SK-N-SH (cell line): ENCODE measurements around the gene BNIPL.

Experiments used
- ELF1 ChIP-seq: IDR thresholded peaks from 2 replicates; pipeline ENCODE4 v1.4.0; 2012
- EZH2phosphoT487 ChIP-seq: fragments of 200-600 bp; sonication (generic); IDR thresholded peaks from 2 replicates; pipeline ENCODE4 v1.6.1; 2017; ENCODE audit warnings: low read depth, mixed run types, mild to moderate bottlenecking, antibody characterized with exemption, moderate library complexity, borderline replicate concordance
- MEF2A ChIP-seq: IDR thresholded peaks from 2 replicates; pipeline ENCODE4 v1.4.0; 2012; ENCODE audit warnings: low read depth, borderline replicate concordance
- NRF1 ChIP-seq: IDR thresholded peaks from 2 replicates; pipeline ENCODE4 v1.6.1; 2012; ENCODE audit warnings: low read depth, mild to moderate bottlenecking, low read length
- POLR2AphosphoS5 ChIP-seq: IDR thresholded peaks from 2 replicates; pipeline ENCODE4 v1.6.1; 2012; ENCODE audit warnings: low read depth, low read length
- RFX5 ChIP-seq: IDR thresholded peaks from 2 replicates; pipeline ENCODE4 v1.6.1; 2012; ENCODE audit warnings: mild to moderate bottlenecking, improper control_type of control experiment, low read length
- SMC3 ChIP-seq: IDR thresholded peaks from 2 replicates; pipeline ENCODE4 v1.6.1; 2012; ENCODE audit warnings: low read depth, low read length, improper control_type of control experiment
- TCF12 ChIP-seq: IDR thresholded peaks from 2 replicates; pipeline ENCODE4 v1.4.0; 2012
- TEAD4 ChIP-seq: IDR thresholded peaks from 2 replicates; pipeline ENCODE4 v1.4.0; 2012; ENCODE audit warnings: mild to moderate bottlenecking, borderline replicate concordance; ENCODE audit not compliant: insufficient read depth
- TF ChIP-seq, protein P1 (sequence below): fragments of 200-600 bp; sonication (generic); IDR thresholded peaks from 2 replicates; pipeline ENCODE4 v1.6.1; 2017; ENCODE audit warnings: antibody characterized with exemption, mild to moderate bottlenecking, moderate library complexity
- TF ChIP-seq, protein P2 (sequence below): IDR thresholded peaks from 2 replicates; pipeline ENCODE4 v1.4.0; 2012; ENCODE audit warnings: low read depth, borderline replicate concordance
- TF ChIP-seq, protein P3 (sequence below): IDR thresholded peaks from 2 replicates; pipeline ENCODE4 v1.4.0; 2012; ENCODE audit warnings: low read depth

DNA sequence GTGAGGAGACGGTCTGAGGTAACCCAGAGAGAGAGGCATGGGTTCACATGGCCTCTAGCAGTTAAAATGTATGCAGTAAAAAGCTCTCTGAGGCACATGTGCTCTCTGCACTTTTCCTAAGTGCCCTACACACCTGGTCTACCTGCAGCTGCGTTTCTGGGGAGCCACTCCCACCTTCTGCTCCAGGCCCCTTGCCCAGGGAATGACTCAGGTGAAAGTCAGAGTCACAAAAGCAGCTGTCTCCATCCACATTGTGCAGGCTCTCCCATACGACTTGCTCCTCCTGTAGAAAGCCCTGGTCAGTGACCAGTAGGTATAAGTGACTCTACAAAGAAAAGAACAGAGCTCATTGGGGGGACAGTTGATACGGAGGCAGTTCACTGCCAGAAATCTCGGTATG, 38.4 kb upstream of the BNIPL start:
- TF ChIP-seq, protein P1, sequence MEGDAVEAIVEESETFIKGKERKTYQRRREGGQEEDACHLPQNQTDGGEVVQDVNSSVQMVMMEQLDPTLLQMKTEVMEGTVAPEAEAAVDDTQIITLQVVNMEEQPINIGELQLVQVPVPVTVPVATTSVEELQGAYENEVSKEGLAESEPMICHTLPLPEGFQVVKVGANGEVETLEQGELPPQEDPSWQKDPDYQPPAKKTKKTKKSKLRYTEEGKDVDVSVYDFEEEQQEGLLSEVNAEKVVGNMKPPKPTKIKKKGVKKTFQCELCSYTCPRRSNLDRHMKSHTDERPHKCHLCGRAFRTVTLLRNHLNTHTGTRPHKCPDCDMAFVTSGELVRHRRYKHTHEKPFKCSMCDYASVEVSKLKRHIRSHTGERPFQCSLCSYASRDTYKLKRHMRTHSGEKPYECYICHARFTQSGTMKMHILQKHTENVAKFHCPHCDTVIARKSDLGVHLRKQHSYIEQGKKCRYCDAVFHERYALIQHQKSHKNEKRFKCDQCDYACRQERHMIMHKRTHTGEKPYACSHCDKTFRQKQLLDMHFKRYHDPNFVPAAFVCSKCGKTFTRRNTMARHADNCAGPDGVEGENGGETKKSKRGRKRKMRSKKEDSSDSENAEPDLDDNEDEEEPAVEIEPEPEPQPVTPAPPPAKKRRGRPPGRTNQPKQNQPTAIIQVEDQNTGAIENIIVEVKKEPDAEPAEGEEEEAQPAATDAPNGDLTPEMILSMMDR, result no peak
- no peak for TF ChIP-seq ELF1
- TF ChIP-seq, protein P2, sequence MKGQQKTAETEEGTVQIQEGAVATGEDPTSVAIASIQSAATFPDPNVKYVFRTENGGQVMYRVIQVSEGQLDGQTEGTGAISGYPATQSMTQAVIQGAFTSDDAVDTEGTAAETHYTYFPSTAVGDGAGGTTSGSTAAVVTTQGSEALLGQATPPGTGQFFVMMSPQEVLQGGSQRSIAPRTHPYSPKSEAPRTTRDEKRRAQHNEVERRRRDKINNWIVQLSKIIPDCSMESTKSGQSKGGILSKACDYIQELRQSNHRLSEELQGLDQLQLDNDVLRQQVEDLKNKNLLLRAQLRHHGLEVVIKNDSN, result no peak
- TF ChIP-seq RFX5, result no peak
- TF ChIP-seq SMC3, result no peak
- TF ChIP-seq, protein P3, sequence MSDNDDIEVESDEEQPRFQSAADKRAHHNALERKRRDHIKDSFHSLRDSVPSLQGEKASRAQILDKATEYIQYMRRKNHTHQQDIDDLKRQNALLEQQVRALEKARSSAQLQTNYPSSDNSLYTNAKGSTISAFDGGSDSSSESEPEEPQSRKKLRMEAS, result no peak
- no peak for TF ChIP-seq TCF12
- TF ChIP-seq EZH2phosphoT487, result no peak
- TF ChIP-seq TEAD4, result no peak
- TF ChIP-seq NRF1, result no peak
- no peak for TF ChIP-seq POLR2AphosphoS5
- no peak for TF ChIP-seq MEF2A
